Measurements from ENCODE around the gene SHC2.

The SHC2 gene

DNA sequence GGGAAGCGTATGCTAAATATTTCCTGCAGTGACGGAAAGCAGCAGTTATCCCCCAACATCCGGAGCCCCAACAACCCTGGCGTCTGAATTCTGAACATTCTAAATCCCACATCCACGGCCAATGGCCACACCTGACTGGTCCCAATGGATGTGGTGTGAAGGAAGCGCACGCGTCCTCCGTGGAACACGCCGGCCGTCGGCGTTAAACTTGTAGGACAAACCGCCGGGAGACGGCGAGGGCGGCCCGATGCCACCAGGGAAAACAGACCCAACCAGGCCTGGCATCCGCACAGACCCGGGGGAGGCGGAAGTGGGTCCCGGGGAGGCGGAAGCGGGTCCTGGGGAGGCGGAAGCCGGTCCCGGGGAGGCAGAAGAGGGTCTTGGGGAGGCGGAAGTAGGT is 3.2 kb downstream of the SHC2 start:
- no peaks in the 10 kb centered on the region for H3F3A ChIP-seq (ENCODE audit: insufficient read depth, low read length)
- no peak overlapping the region for H3K4me3 ChIP-seq (ENCODE audit: low read depth, low read length, poor library complexity, severe bottlenecking)
- H3K9me3 ChIP-seq (ENCODE audit: low read length): no peaks in the 10 kb centered on the region
- no peak overlapping the region for H3K4me2 ChIP-seq (ENCODE audit: low read length)
- no peaks in the 10 kb centered on the region for H3K9me2 ChIP-seq (ENCODE audit: low read depth, low read length)
- no peak overlapping the region for H3K27ac ChIP-seq (ENCODE audit: low read depth, low read length, poor library complexity, severe bottlenecking)
- H3K36me3 ChIP-seq (ENCODE audit: insufficient read depth, low read length): no peaks in the 10 kb centered on the region
- no peaks in the 10 kb centered on the region for H4K20me1 ChIP-seq (ENCODE audit: insufficient read depth, low read length)
- no peak overlapping the region for H2AFZ ChIP-seq (ENCODE audit: low read length)
- H3K27me3 ChIP-seq (ENCODE audit: insufficient read depth, low read length): no peaks in the 10 kb centered on the region
- H3K9ac ChIP-seq (ENCODE audit: low read length): no peak overlapping the region
- TF ChIP-seq, protein P1, sequence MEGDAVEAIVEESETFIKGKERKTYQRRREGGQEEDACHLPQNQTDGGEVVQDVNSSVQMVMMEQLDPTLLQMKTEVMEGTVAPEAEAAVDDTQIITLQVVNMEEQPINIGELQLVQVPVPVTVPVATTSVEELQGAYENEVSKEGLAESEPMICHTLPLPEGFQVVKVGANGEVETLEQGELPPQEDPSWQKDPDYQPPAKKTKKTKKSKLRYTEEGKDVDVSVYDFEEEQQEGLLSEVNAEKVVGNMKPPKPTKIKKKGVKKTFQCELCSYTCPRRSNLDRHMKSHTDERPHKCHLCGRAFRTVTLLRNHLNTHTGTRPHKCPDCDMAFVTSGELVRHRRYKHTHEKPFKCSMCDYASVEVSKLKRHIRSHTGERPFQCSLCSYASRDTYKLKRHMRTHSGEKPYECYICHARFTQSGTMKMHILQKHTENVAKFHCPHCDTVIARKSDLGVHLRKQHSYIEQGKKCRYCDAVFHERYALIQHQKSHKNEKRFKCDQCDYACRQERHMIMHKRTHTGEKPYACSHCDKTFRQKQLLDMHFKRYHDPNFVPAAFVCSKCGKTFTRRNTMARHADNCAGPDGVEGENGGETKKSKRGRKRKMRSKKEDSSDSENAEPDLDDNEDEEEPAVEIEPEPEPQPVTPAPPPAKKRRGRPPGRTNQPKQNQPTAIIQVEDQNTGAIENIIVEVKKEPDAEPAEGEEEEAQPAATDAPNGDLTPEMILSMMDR (IDR thresholded peaks at IDR 0.05; ENCODE audit: low read length): no peak
- TF ChIP-seq EZH2 (IDR thresholded peaks at IDR 0.05; ENCODE audit: borderline replicate concordance, low read length): no peak
- no peaks in the 10 kb centered on the region for H3K79me2 ChIP-seq (ENCODE audit: insufficient read depth, low read length)
- H3K4me1 ChIP-seq (ENCODE audit: insufficient read depth, low read length, severe bottlenecking): no peaks in the 10 kb centered on the region

DNA sequence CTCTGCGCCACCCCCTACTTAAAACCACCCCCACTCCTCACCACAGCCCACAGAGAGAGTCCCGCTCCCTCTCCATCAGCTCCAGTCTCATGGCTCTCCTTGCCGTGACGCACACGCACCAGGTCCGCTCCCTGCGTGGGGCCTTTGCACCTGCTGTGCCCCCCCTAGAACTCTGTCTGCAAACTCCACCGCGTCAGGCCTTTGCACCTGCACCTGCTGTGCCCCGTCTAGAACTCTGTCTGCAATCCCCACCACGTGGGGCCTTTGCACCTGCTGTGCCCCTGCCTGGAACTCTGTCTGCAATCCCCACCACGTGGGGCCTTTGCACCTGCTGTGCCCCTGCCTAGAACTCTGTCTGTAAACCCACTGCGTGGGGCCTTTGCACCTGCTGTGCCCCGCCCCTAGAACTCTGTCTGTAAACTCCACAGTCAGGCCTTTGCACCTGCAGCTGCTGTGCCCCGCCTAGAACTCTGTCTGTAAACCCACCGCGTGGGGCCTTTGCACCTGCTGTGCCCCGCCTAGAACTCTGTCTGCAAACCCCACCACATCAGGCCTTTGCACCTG is 4.2 kb downstream of the SHC2 start:
- Histone ChIP-seq H3K79me2 (ENCODE audit: insufficient read depth, low read length) (no peaks in the 10 kb centered on the region), H3F3A (ENCODE audit: insufficient read depth, low read length) (no peaks in the 10 kb centered on the region), H3K4me3 (ENCODE audit: low read depth, low read length, poor library complexity, severe bottlenecking) (no peak overlapping the region), H3K9me3 (ENCODE audit: low read length) (no peaks in the 10 kb centered on the region), H3K9ac (ENCODE audit: low read length) (no peak overlapping the region), H3K4me2 (ENCODE audit: low read length) (no peak overlapping the region), H4K20me1 (ENCODE audit: insufficient read depth, low read length) (no peaks in the 10 kb centered on the region), H3K4me1 (ENCODE audit: insufficient read depth, low read length, severe bottlenecking) (no peaks in the 10 kb centered on the region), H2AFZ (ENCODE audit: low read length) (no peak overlapping the region), H3K36me3 (ENCODE audit: insufficient read depth, low read length) (no peaks in the 10 kb centered on the region), H3K27ac (ENCODE audit: low read depth, low read length, poor library complexity, severe bottlenecking) (no peak overlapping the region), H3K27me3 (ENCODE audit: insufficient read depth, low read length) (no peaks in the 10 kb centered on the region), H3K9me2 (ENCODE audit: low read depth, low read length) (no peaks in the 10 kb centered on the region)
- TF ChIP-seq EZH2 (IDR thresholded peaks at IDR 0.05; ENCODE audit: borderline replicate concordance, low read length): no peak
- TF ChIP-seq, protein P1 (IDR thresholded peaks at IDR 0.05; ENCODE audit: low read length): no peak

DNA sequence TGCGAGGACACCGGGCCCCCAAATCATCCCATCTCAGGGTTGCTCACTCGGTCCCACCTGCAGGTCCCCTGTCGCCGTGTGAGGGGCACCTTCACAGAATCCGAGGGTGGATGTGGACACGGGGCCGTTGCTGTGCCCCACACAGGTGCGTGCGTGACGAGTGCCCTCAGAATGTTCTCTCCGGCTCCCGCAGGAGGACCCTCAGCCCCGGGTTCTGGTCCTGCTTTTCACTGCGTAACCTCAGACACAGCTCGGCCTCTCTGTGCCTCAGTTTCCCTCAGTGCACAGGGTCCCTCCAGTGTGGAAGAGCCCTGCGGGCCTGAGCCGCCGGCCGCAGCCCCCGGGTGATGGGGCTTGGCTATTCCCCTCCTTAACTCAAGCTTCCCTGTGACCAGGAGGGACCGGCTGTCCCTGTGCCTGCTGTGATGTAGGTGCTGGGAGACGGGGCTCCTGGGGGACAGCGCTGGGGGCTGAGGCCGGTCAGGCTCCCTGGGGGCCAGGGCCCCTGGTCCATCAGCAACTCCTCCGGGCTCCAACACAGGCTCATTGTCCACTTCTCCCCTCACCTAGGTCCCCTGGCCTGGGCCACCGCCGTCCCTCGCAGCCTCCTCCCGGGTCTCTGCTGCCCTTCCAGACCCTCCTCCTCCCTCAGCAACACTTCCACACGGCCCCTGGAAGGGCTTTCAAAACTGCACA is 4.8 kb downstream of the SHC2 start:
- H3K4me3 ChIP-seq (ENCODE audit: low read depth, low read length, poor library complexity, severe bottlenecking): no peak overlapping the region
- H3K36me3 ChIP-seq (ENCODE audit: insufficient read depth, low read length): no peaks in the 10 kb centered on the region
- no peak overlapping the region for H3K4me2 ChIP-seq (ENCODE audit: low read length)
- H2AFZ ChIP-seq (ENCODE audit: low read length): no peak overlapping the region
- no peaks in the 10 kb centered on the region for H3K79me2 ChIP-seq (ENCODE audit: insufficient read depth, low read length)
- TF ChIP-seq EZH2 (IDR thresholded peaks at IDR 0.05; ENCODE audit: borderline replicate concordance, low read length): no peak
- TF ChIP-seq, protein P1 (IDR thresholded peaks at IDR 0.05; ENCODE audit: low read length): no peak
- H3K27ac ChIP-seq (ENCODE audit: low read depth, low read length, poor library complexity, severe bottlenecking): no peak overlapping the region
- H3F3A ChIP-seq (ENCODE audit: insufficient read depth, low read length): no peaks in the 10 kb centered on the region
- H3K27me3 ChIP-seq (ENCODE audit: insufficient read depth, low read length): no peaks in the 10 kb centered on the region
- no peaks in the 10 kb centered on the region for H3K4me1 ChIP-seq (ENCODE audit: insufficient read depth, low read length, severe bottlenecking)
- H4K20me1 ChIP-seq (ENCODE audit: insufficient read depth, low read length): no peaks in the 10 kb centered on the region
- H3K9me2 ChIP-seq (ENCODE audit: low read depth, low read length): no peaks in the 10 kb centered on the region
- no peak overlapping the region for H3K9ac ChIP-seq (ENCODE audit: low read length)
- no peaks in the 10 kb centered on the region for H3K9me3 ChIP-seq (ENCODE audit: low read length)
